Subcutaneous adipose tissue (tissue), 4 donors: ENCODE measurements around the gene TSC22D2. TPM values are rescaled to one million over a fixed set of nuclear protein-coding genes. Genes with fewer than 3 reads are reported as not detected.

ENCODE experiments used
- total RNA-seq, 4 donors: library from RNA; depleted of rRNA; stranded (reverse); fragments of >200 nt; gene quantifications; one replicate each; pipeline ENCODE4 v1.1.0, GENCODE V29; 2016
- TF ChIP-seq, protein P1 (sequence below): fragments of 450-650 bp; IDR thresholded peaks from one replicate; pipeline ENCODE4 v1.5.1; 2016; ENCODE audit warnings: low read depth, mild to moderate bottlenecking, control low read depth, antibody characterized with exemption, moderate library complexity

TSC22D2 gene
- total RNA-seq, 4 donors from 2014 or later, result 11.2 to 36.5 (median 18.0) TPM

DNA sequence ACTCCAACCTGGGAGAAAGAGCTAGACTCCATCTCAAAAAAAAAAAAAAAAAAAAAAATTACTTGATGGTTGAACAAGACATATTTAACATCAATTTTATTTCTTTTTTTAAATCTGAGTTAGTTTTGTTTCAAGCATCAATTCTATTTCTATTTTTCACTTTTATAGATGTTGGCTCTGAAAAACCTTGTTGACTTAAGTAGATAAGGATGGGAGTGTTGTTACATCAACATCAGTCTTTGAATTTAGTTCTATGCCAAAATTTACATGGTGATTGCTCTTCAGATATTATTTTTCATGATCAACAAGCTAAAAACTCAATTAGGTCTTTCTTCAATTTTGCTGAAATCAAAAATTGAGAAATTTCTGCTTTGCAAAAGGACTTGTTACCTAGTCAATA, 71.3 kb downstream of the TSC22D2 start:
- TF ChIP-seq, protein P1, sequence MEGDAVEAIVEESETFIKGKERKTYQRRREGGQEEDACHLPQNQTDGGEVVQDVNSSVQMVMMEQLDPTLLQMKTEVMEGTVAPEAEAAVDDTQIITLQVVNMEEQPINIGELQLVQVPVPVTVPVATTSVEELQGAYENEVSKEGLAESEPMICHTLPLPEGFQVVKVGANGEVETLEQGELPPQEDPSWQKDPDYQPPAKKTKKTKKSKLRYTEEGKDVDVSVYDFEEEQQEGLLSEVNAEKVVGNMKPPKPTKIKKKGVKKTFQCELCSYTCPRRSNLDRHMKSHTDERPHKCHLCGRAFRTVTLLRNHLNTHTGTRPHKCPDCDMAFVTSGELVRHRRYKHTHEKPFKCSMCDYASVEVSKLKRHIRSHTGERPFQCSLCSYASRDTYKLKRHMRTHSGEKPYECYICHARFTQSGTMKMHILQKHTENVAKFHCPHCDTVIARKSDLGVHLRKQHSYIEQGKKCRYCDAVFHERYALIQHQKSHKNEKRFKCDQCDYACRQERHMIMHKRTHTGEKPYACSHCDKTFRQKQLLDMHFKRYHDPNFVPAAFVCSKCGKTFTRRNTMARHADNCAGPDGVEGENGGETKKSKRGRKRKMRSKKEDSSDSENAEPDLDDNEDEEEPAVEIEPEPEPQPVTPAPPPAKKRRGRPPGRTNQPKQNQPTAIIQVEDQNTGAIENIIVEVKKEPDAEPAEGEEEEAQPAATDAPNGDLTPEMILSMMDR, result no peak

- TF ChIP-seq, protein P1, result no peak
Measured at GRCh38 chr3:150480877-150481276, 72.8 kb downstream of the TSC22D2 start.

DNA sequence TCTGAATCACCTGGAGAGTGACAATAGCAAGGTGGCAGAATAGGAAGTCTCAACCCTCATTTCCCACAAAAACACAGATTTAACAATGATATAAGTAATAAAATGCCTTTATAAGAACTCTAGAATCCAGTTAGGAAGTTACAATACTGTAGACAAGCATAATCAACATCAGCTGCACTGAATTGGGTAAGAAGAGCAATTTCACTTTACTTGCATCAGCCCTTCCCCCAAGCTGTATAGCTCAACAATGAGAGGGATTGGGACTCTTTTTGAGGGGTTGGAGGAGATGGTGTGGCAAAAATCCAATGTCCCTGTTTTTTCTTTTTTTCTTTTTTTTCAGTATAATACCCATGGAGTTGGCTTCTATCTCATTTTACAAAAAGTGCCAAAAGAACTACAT, 75.1 kb downstream of the TSC22D2 start:
- TF ChIP-seq, protein P1, result no peak

GRCh38 chr3:150484410-150484809, 76.3 kb downstream of the TSC22D2 start:
- TF ChIP-seq, protein P1, result no peak

GRCh38 chr3:150488867-150489266, 80.8 kb downstream of the TSC22D2 start:
- TF ChIP-seq, protein P1, result no peak

GRCh38 chr3:150490277-150490986, 82.3 kb downstream of the TSC22D2 start:
- TF ChIP-seq, protein P1, result no peak

- TF ChIP-seq, protein P1, result no peak
Measured at GRCh38 chr3:150494411-150494977, 86.4 kb downstream of the TSC22D2 start.
